ENCODE results near the gene MPPED1. TPM values are rescaled to one million over a fixed set of nuclear protein-coding genes. Genes with fewer than 3 reads are reported as not detected.

MPPED1 gene
- total RNA-seq, 4 donors from 2014 or later: 0.23 to 0.99 (median 0.80) TPM; not detected in 1

GRCh38 chr22:43426816-43427215, 15.0 kb downstream of the MPPED1 start:
- DNase-seq (ENCODE audit: low spot score in 2 of 2): no peak
- Histone ChIP-seq H3K36me3 (no peaks in the 10 kb centered on the region), H3K4me3 (no peak overlapping the region), H3K27me3 (peaks cover 84% of the 10 kb centered on the region), H3K9me3 (no peaks in the 10 kb centered on the region), H3K4me1 (no peaks in the 10 kb centered on the region), H3K27ac (no peak overlapping the region)
- TF ChIP-seq, protein P1, sequence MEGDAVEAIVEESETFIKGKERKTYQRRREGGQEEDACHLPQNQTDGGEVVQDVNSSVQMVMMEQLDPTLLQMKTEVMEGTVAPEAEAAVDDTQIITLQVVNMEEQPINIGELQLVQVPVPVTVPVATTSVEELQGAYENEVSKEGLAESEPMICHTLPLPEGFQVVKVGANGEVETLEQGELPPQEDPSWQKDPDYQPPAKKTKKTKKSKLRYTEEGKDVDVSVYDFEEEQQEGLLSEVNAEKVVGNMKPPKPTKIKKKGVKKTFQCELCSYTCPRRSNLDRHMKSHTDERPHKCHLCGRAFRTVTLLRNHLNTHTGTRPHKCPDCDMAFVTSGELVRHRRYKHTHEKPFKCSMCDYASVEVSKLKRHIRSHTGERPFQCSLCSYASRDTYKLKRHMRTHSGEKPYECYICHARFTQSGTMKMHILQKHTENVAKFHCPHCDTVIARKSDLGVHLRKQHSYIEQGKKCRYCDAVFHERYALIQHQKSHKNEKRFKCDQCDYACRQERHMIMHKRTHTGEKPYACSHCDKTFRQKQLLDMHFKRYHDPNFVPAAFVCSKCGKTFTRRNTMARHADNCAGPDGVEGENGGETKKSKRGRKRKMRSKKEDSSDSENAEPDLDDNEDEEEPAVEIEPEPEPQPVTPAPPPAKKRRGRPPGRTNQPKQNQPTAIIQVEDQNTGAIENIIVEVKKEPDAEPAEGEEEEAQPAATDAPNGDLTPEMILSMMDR (IDR thresholded peaks at IDR 0.05): no peak
- TF ChIP-seq EP300 (IDR thresholded peaks at IDR 0.05) (no peak), POLR2A (IDR thresholded peaks at IDR 0.05) (no peak), POLR2AphosphoS5 (IDR thresholded peaks at IDR 0.05) (no peak)
- 53% methylated on average over 6 of the region's 7 CpGs for WGBS

GRCh38 chr22:43427296-43428004, 15.6 kb downstream of the MPPED1 start:
- Histone ChIP-seq H3K9me3 (no peaks in the 10 kb centered on the region), H3K4me1 (no peaks in the 10 kb centered on the region), H3K27ac (no peak overlapping the region), H3K36me3 (no peaks in the 10 kb centered on the region), H3K4me3 (no peak overlapping the region), H3K27me3 (peaks cover 84% of the 10 kb centered on the region)
- WGBS: 79% methylated on average over 23 of the region's 23 CpGs
- no peak for DNase-seq (ENCODE audit: low spot score in 2 of 2)
- TF ChIP-seq EP300 (IDR thresholded peaks at IDR 0.05): no peak
- TF ChIP-seq, protein P1 (IDR thresholded peaks at IDR 0.05): no peak

- Histone ChIP-seq H3K27ac (no peak overlapping the region), H3K4me3 (no peak overlapping the region), H3K36me3 (no peaks in the 10 kb centered on the region), H3K9me3 (no peaks in the 10 kb centered on the region), H3K27me3 (peaks cover 82% of the 10 kb centered on the region), H3K4me1 (no peaks in the 10 kb centered on the region)
- DNase-seq (ENCODE audit: low spot score in 2 of 2): no peak
- 59% methylated on average over 6 of the region's 10 CpGs for WGBS
- TF ChIP-seq POLR2AphosphoS5 (IDR thresholded peaks at IDR 0.05) (no peak), POLR2A (IDR thresholded peaks at IDR 0.05) (no peak), EP300 (IDR thresholded peaks at IDR 0.05) (no peak)
- TF ChIP-seq, protein P1 (IDR thresholded peaks at IDR 0.05): no peak
Measured at GRCh38 chr22:43428005-43428485, 16.2 kb downstream of the MPPED1 start.

DNA sequence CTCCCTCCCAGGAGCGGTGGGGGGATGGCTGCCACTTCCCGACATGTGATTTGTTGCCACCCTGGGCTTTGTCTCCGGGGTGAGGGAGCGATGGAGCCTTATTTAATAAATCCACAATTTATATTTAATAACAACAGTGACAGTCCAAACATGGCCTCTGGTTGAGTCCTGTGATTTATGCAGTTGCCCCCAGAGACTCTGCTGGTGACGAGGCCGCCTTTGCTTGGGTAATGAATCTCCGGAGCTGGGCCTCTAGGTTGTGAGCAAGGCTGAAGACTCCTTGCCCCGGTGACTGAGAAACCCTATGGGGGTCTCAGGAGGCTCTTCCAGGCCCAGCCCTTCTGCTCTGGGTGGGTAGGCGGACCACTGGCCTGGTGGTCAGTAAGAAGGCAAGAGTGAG, 16.7 kb downstream of the MPPED1 start:
- TF ChIP-seq, protein P1 (IDR thresholded peaks at IDR 0.05): no peak
- no peak for TF ChIP-seq EP300 (IDR thresholded peaks at IDR 0.05)
- no peak for TF ChIP-seq POLR2AphosphoS5 (IDR thresholded peaks at IDR 0.05)
- TF ChIP-seq POLR2A (IDR thresholded peaks at IDR 0.05): no peak
- 89% methylated on average over 9 of the region's 9 CpGs for WGBS
- H3K27me3 ChIP-seq: peaks cover 84% of the 10 kb centered on the region

DNA sequence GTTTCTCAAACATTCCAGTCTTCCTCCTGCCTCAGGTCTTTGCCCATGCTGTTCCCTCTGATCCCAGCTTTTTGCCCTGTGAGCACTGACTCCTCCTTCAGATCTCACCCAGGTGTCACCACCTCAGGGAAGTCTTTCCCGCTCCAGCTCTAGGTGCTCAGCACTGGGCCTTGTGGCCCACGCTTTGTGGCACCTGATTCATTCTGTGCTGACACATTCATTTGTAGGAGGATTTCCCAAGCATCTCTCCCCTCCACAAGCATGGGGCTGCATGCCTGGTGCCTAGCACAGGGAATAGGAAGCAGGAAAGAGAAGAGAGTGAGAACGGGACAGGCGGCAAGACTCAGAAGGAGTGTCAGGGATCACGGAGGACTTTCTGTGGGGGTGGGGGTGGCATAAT, 17.6 kb downstream of the MPPED1 start:
- WGBS: 89% methylated on average over 5 of the region's 5 CpGs
- Histone ChIP-seq H3K27ac (no peak overlapping the region), H3K9me3 (no peaks in the 10 kb centered on the region), H3K36me3 (no peaks in the 10 kb centered on the region), H3K4me1 (no peaks in the 10 kb centered on the region), H3K27me3 (peaks cover 83% of the 10 kb centered on the region), H3K4me3 (no peak overlapping the region)
- no peak for TF ChIP-seq EP300 (IDR thresholded peaks at IDR 0.05)
- no peak for TF ChIP-seq POLR2AphosphoS5 (IDR thresholded peaks at IDR 0.05)
- TF ChIP-seq, protein P1 (IDR thresholded peaks at IDR 0.05): no peak
- no peak for TF ChIP-seq POLR2A (IDR thresholded peaks at IDR 0.05)
- no peak for DNase-seq (ENCODE audit: low spot score in 2 of 2)

More for the DNA sequence above, 16.7 kb downstream of the MPPED1 start:
- H3K4me3 ChIP-seq: no peak overlapping the region
- H3K36me3 ChIP-seq: no peaks in the 10 kb centered on the region
- H3K27ac ChIP-seq: no peak overlapping the region
- DNase-seq (ENCODE audit: low spot score in 2 of 2): no peak
- no peaks in the 10 kb centered on the region for H3K9me3 ChIP-seq
- no peaks in the 10 kb centered on the region for H3K4me1 ChIP-seq

All from suprapubic skin (tissue), 4 donors.